Heart right ventricle (tissue), 16 donors: Measurements from ENCODE around the gene PVR. TPM values are rescaled to one million over a fixed set of nuclear protein-coding genes. Genes with fewer than 3 reads are reported as not detected.

ENCODE experiments used
- ATAC-seq, 8 donors: fragments of 200-7000 bp; cut with Tn5 transposase; one replicate each; pipeline ENCODE4 v1.9.1; 2020; ENCODE audit warnings: mild to moderate bottlenecking in 8 of 8, moderate library complexity in 8 of 8, moderate number of reproducible peaks in 1 of 8
- DNase-seq, 2 donors: peaks; one replicate each; pipeline ENCODE4 v3.0.0-alpha.2; 2020
- H3K27ac ChIP-seq, 10 donors: fragments of 200-600 bp; sonication (generic) in 2 of 10; one replicate each; pipeline versions ENCODE4 v1.5.0 to v1.8.0; 2020 to 2022; ENCODE audit warnings: mild to moderate bottlenecking in 3 of 10
- H3K27me3 ChIP-seq, 7 donors: fragments of 200-600 bp; one replicate each; pipeline ENCODE4 v1.8.0; 2021 to 2022; ENCODE audit warnings: mild to moderate bottlenecking in 2 of 7
- H3K36me3 ChIP-seq, 9 donors: fragments of 200-600 bp; sonication (generic) in 1 of 9; one replicate each; pipeline versions ENCODE4 v1.5.0 to v1.8.0; 2020 to 2022; ENCODE audit warnings: mild to moderate bottlenecking in 2 of 9
- H3K4me1 ChIP-seq, 9 donors: fragments of 200-600 bp; sonication (generic) in 1 of 9; one replicate each; pipeline versions ENCODE4 v1.5.0 to v1.8.0; 2020 to 2022; ENCODE audit warnings: mild to moderate bottlenecking in 4 of 9
- H3K4me3 ChIP-seq, 10 donors: fragments of 200-600 bp; sonication (generic) in 2 of 10; one replicate each; pipeline versions ENCODE4 v1.5.0 to v1.8.0; 2020 to 2022; ENCODE audit warnings: mild to moderate bottlenecking in 7 of 10, moderate library complexity in 2 of 10
- H3K9me3 ChIP-seq, 11 donors: fragments of 200-600 bp in 10 of 11; sonication (generic) in 2 of 11; one replicate each; pipeline versions ENCODE4 v1.5.0 to v1.8.0; 2013 to 2022; ENCODE audit warnings: mild to moderate bottlenecking in 2 of 11, control low read depth in 1 of 11, moderate library complexity in 1 of 11
- CTCF ChIP-seq, 9 donors: fragments of 200-600 bp; sonication (generic) in 2 of 9; IDR thresholded peaks; one replicate each; pipeline versions ENCODE4 v1.5.0 to v1.8.0; 2021 to 2022; ENCODE audit warnings: antibody characterized with exemption in 9 of 9, mild to moderate bottlenecking in 5 of 9, moderate library complexity in 1 of 9
- WGBS, 2 donors: extraction: QIAGEN DNeasy Blood & Tissue Kit; methylation state at CpG; one replicate each; pipeline ENCODE4 v1.1.7; 2013; ENCODE audit warnings: inconsistent platforms in 1 of 2; 5-methylcytosine and 5-hydroxymethylcytosine counted together
- intact Hi-C, 10 donors: fragments of 100-400 bp; cut with DNase I; formaldehyde crosslinking; loops; one replicate each; pipeline versions ENCODE4 v1.11.1 to v1.14.2; 2022
- polyA plus RNA-seq, 2 donors: library from polyadenylated mRNA; stranded (reverse); fragments of 200-250 nt; gene quantifications; one replicate each; pipeline ENCODE4 v1.2.3, GENCODE V29; 2013
- total RNA-seq, 10 donors: library from RNA; stranded (reverse); fragmentation: NEBNext Ultra II Directional in 3 of 10; extraction: Animal tissue kit (Norgen Biotek cat#: 25700) in 3 of 10; gene quantifications; one replicate each; pipeline versions ENCODE4 v1.2.1 to v1.2.4, GENCODE V29; 2021 to 2023
- donor health status: Arrhythmogenic right ventricular cardiomyopathy.
- donor health status: ischemic (EF 13 %, LVEDD 7.1; RV severe dilation, severe dysfunction).
- donor health status: healthy with polysubstance abuse.
- donor health status: DM: no; HTN: yes; CAD: no.
- donor health status: DM: no; HTN: no; CAD: no.
- donor health status: ischemic (EF 25% LVEDD 6.9; RV normal size, moderate dysfunction).
- donor health status: ischemic (EF 25% LVEDD 5.7; RV mildly dilated, moderate dysfunction).
- donor health status: healthy.
- donor health status: DM: yes; HTN: yes; CAD: no.
- donor health status: Ischemic cardiomyopathy.
- donor health status: ischemic (EF 35%, LVEDD 5.7; RV mildly dilated, moderate dysfunction).
- donor health status: nonischemic (EF 11% LVEDD 7.7; RV severe dilation, severe dysfunction).
- donor health status: DM: yes; HTN: yes; CAD: no.
- donor health status: PGD.
- donor health status: ischemic (EF 29% LVEDD 5.4; RV normal size, mild dysfunction).
- donor health status: nonischemic (EF 23%, LVEDD 6.1; RV moderate dilation, normal function).

PVR gene
- total and polyA plus RNA-seq, 12 donors = 38.3 to 108 (median 43.4) TPM

- DNase-seq (peak in 1 of 2 donors; percentile 53), ATAC-seq (peak in 6 of 8 donors; percentile 42 to 84 (median 58))
- H3K27me3 ChIP-seq = peaks cover 0 to 2% (median 0%) of the 10 kb centered on the region in 7 donors
- H3K36me3 ChIP-seq = no peaks in the 10 kb centered on the region
- peaks cover 0 to 45% (median 25%) of the 10 kb centered on the region in 9 donors for H3K4me1 ChIP-seq
- WGBS, 2 donors = 64 to 72% methylated on average over 8 of the region's 8 CpGs
- intact Hi-C loops = no loop called here
- H3K4me3 ChIP-seq = no peak overlapping the region
- TF ChIP-seq CTCF (IDR thresholded peaks at IDR 0.05) = no peak
- H3K27ac ChIP-seq = peak overlapping the region in 7 of 10 donors; percentile 22 to 64 (median 49)
- peaks cover 0 to 2% (median 0%) of the 10 kb centered on the region in 11 donors for H3K9me3 ChIP-seq
These were observed 40.3 kb upstream of the PVR start for GRCh38 chr19:44603201-44603945.

- Histone ChIP-seq H3K27ac (peak overlapping the region in 5 of 10 donors; percentile 28 to 64 (median 58)), H3K36me3 (no peaks in the 10 kb centered on the region), H3K4me1 (peaks cover 0 to 48% (median 26%) of the 10 kb centered on the region in 9 donors), H3K9me3 (no peaks in the 10 kb centered on the region), H3K4me3 (no peak overlapping the region), H3K27me3 (peaks cover 0 to 2% (median 0%) of the 10 kb centered on the region in 7 donors)
- TF ChIP-seq CTCF (IDR thresholded peaks at IDR 0.05) = no peak
- DNase-seq = no peak
- WGBS, 2 donors = 54 to 56% methylated on average over 6 of the region's 6 CpGs
- intact Hi-C loops = no loop called here
- ATAC-seq = no peak
These were observed 39.5 kb upstream of the PVR start for GRCh38 chr19:44604241-44604640.

GRCh38 chr19:44605547-44605946 is 38.2 kb upstream of the PVR start:
- intact Hi-C loops = loop anchor here in 1 of 10 donors (5.0 kb wide), 1 partner anchor 37 kb away; the partner anchor contains the start of gene PVR

More at GRCh38 chr19:44605547-44605946, 38.2 kb upstream of the PVR start:
- Histone ChIP-seq H3K4me1 (peaks cover 0 to 48% (median 26%) of the 10 kb centered on the region in 9 donors), H3K27ac (peak overlapping the region in 3 of 10 donors; percentile 61 to 69 (median 68)), H3K4me3 (no peak overlapping the region), H3K27me3 (peaks cover 0 to 2% (median 0%) of the 10 kb centered on the region in 7 donors), H3K9me3 (no peaks in the 10 kb centered on the region), H3K36me3 (no peaks in the 10 kb centered on the region)
- DNase-seq = no peak
- no peak for ATAC-seq
- 63 to 66% methylated on average over 1 of the region's 1 CpG for WGBS, 2 donors
- no peak for TF ChIP-seq CTCF (IDR thresholded peaks at IDR 0.05)
